Activated CD8-positive, alpha-beta memory T cell treated with anti-CD3 and anti-CD28 coated beads for 24 hours (primary cell): ENCODE measurements around the gene IPO11.
"Not testable (repeated sequence)": the region's sequence is repeated elsewhere in the genome, so short reads cannot be mapped to it uniquely, and the experiment has no call there.

Experiments used
- DNase-seq: peaks from one replicate; pipeline ENCODE4 v3.0.0-alpha.2; 2020

IPO11 gene

DNA sequence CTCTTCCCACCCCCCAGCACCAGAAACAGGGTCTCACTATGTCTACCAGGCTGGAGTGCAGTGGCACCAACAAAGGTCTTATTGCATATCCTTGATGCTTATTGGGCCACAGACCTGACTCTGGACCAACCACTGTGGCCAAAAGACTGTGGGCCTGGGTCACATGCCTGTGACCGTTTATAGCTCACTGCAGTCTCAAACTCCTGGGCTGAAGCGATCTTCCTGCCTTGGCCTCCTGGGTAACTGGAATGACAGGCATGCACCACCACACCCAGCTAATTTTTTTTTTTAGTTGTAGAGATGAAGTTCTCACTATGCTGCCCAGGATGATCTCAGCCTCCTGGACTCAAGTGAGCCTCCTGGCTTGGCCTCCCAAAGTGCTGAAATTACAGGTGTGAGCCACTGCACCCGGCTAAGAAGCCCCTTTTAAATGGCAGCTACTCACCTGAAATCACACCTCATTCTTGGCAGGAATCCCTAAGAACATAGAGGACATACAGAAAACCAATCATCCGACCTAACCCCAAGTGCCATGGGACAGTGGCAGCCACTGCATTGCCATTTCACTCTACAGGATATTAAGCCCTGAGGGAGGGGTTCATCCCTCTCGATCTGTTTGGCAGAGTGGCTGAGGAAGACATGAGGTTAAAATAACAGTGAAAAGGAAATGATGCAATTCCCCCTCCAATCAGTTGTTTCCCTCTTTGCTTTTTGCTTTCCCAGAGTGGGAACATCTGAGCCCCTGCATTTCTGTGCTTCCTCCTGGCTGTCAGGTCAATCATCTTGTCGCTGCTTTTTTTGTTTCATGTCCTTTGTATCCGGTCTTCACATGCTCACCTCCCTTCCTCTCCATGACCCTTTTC, 240.7 kb downstream of the IPO11 start:
- DNase-seq: no peak

DNA sequence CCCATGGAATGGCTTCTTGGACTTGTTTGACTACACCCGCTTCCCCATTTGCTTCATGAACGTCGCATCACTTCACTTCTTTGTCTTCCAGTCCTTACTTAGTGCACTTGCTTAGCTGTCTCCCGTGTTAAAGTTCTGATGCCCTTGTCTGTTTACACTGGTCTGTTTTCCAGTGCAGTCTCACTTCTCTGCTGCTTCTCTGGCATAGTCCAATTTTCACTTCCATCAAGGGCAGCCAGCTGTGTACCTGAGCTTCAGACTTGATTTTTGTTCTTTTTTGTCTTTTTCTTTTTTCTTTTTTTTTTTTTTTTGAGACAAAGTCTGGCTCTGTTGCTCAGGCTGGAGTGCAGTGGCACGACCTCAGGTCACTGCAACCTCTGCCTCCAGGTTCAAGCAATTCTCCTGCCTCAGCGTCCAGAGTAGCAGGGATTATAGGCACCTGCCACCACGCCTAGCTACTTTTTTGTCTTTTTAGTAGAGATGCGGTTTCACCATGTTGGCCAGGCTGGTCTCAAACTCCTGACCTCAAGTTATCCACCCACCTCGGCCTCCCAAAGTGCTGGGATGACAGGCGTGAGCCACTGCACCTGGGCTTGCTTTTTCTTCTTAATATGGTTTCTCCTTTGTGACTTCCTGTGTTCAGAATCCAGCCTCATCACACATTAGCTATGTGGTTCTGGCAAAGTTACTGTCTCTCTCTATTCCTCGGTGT, 241.5 kb downstream of the IPO11 start:
- DNase-seq: no peak

DNA sequence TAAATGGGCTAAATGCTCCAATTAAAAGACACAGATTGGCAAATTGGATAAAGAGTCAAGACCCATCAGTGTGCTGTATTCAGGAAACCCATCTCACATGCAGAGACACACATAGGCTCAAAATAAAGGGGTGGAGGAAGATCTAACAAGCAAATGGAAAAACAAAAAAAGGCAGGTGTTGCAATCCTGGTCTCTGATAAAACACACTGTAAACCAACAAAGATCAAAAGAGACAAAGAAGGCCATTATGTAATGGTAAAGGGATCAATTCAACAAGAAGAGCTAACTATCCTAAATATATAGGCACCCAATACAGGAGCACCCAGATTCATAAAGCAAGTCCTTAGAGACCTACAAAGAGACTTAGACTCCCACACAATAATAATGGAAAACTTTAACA, 245.2 kb downstream of the IPO11 start:
- not testable (repeated sequence) for DNase-seq

DNA sequence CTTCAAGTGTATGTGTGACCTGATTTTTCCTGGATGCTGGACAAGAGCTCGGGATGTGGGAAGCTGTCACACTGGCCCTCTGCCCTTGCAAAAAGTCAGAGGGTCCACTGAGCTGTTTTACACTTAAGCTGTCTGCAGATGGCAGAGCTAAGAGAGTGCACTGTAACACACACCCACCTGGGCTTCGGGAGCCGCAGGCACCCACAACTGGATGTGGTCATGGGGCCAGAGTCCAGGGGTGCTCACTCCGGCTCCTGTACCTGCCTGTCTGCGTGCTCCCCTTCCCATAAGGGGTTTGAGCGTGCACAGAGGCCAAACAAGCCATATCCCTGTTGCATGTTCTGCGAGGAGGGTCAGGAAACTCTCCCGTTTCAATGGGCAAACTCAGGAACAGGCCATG, 248.6 kb downstream of the IPO11 start:
- no peak for DNase-seq

DNA sequence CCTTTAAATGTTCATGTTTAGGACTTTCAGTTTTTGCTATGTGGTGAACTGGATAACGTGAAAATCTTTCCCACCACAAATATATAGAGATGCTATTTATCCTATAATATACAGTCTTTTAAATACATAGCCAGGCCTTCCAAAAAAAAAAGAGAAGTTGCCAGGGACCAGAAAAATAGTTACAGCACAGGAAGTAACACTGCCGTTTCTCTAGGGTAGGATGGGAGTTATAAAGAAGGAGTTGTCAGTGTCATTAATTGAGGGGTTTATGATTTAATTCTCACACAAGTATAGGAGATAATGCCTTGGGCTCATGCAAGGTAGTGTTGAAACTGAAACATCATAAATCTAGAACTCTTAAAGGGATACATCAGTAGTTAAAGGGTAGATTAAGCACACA, 250.0 kb downstream of the IPO11 start:
- DNase-seq: no peak

DNA sequence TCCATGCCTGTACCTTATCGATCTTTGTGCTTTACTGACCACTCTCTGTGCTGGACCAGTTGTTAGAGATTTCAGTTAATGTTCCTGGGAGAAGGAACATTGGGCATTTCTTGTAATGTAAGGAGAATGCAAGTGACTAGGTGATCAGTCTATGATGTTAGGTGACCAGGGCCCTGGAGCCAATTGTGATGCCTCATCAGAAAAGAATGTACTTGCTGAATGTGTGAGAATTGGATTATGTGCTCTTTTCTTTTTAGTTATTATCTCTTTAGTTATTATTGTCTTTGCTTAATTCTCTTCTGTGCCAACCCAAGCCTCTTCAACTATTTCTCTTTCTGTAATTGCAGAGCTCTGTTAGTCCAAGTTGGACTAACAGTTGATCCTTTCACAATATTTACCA, 258.9 kb downstream of the IPO11 start:
- DNase-seq: no peak

DNA sequence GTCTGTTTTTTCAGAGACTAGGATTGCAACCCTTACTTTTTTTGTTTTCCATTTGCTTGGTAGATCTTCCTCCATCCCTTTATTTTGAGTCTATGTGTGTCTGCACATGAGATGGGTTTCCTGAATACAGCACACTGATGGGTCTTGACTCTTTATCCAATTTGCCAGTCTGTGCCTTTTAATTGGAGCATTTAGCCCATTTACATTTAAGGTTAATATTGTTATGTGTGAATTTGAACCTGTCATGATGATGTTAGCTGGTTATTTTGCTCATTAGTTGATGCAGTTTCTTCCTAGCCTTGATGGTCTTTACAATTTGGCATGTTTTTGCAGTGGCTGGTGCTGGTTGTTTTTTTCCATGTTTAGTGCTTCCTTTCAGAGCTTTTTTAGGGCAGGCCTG, 264.0 kb downstream of the IPO11 start:
- DNase-seq: not testable (repeated sequence)
